Stimulated activated CD4-positive, alpha-beta T cell treated with anti-CD3 and anti-CD28 coated beads, Interleukin-15, amount 100 ng/mL, for 48 hours (primary cell): Measurements from ENCODE around the gene MAGED2.
A peak's percentile ranks its signal among the peaks of the same experiment; 100 is the strongest.
"Not testable (repeated sequence)": the region's sequence is repeated elsewhere in the genome, so short reads cannot be mapped to it uniquely, and the experiment has no call there.

ENCODE experiments used
- DNase-seq, 2 donors: peaks; one replicate each; pipeline ENCODE4 v3.0.0-alpha.2; 2020; ENCODE audit warnings: low read depth in 2 of 2

The MAGED2 gene, protein sequence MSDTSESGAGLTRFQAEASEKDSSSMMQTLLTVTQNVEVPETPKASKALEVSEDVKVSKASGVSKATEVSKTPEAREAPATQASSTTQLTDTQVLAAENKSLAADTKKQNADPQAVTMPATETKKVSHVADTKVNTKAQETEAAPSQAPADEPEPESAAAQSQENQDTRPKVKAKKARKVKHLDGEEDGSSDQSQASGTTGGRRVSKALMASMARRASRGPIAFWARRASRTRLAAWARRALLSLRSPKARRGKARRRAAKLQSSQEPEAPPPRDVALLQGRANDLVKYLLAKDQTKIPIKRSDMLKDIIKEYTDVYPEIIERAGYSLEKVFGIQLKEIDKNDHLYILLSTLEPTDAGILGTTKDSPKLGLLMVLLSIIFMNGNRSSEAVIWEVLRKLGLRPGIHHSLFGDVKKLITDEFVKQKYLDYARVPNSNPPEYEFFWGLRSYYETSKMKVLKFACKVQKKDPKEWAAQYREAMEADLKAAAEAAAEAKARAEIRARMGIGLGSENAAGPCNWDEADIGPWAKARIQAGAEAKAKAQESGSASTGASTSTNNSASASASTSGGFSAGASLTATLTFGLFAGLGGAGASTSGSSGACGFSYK

DNA sequence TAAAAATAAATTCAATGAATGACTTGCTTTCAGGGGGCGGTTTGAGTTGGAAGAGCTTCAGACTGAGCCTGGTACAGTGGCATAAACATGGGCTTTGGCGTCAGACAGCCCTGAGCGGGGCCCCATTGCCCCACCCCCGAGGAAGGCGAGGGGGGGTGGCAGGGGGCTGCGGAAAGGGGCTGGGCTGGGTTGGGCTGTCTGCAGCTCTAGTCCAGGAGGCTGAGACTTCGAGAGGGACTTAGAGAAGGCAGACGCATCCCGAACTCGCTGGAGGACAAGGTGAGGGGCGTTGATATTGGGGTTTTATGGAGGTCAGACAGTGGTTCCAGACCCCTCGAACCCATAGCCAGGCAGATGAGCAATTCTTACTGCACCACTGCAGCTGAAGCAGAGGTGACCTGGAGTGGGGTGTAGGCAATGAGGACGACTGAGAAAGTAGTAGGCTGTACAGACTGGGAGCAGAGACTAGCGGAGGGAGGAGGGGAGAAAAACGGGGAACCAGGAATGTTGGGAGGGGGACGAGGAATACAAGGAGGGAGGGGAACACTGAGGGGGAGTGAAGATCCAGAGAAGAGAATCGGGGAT lies at the start of gene MAGED2:
TSS of gene MAGED2 (plus strand) at position 222 of the 585 bp plus-strand sequence. CDS start 1,587 bp downstream, outside the sequence.
- DNase-seq = no peak

GRCh38 chrX:54758114-54759055 lies 49.2 kb upstream of the MAGED2 start:
- no peak for DNase-seq

DNA sequence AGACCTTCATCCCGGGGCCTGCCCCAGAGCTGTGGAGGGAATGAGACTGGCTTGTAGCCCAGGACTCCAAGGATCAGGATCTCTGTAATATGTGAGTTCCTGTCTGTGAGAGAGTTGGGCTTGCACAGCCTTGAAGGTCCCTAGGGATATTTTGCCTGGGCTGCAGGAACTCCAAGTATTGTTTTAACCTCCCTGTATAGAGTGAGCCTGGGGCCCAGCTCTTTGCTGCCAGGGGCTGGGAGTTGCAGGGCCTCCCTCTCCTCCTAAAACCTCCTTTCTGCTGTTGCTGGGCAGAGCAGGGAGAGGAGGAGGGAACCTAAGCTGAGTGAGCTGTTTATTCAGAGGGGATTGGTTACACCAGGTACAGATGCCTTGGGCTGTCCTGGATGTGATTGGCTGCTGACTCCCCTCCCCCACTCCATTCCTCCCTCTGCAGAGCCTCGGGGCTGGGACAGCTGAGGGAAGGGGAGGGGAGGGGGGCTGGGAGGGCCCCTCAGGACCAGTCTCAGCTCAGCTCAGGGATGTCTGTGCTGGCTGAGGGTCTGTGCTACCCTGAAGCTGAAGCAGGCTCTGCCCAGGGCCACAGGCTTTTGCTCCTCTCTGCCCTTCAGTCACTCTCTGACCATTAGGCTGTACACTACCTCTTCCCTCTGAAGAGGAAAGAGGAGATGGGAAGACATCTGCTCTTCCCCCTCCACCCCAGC lies 33.0 kb upstream of the MAGED2 start:
- not testable (repeated sequence) for DNase-seq

DNA sequence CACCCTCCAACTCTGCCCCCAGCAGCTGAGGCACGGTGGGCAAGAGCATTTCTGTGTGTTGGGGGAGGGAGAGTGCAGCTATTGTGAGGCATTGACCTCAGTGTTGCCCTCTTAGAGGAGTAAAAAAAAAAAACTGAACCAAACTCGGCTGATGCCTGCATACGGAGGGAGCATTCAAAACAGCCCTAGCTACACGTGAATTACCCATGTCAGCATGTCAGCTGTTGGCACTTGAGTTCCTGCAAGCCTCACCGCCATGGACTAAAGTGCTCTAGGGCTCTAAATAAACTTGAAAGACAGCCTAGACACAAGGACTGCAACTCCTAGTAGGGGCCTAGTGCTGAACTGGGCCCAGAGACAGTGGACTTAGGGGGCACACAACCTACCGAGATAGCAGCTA lies 31.5 kb upstream of the MAGED2 start:
- DNase-seq = no peak

DNA sequence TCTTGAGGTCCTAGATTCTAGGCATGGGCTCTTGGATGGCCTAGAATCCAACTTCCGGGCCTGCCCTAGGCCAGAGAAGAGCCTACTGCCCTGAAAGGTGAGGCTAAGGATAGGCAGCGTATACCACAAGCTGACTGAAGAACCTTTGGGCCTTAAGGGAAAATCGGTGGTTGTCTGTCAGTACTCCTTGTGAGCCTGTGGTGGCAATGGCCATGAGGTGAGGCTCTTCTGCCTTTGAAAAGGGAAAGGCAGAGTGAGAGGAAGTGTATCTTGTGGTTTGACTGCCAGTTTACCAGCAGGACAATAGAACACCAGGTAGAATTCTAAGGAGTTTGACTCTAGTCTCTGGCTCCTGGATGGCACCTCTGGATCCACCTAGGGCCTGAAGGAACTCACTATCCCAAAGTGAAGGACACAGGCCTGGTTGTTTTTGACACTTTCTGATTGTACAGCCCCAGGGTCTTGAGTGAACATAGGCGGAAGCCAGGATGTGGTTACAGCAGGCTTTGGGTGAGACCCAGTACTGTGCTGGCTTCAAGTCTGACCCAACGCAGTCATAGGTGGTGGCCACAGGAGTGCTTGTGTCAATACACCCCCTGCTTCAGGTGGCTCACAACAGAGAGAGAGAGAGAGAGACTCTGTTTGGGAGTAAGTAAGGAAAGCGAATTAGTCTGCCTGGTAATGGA lies 30.4 kb upstream of the MAGED2 start:
- no peak for DNase-seq

GRCh38 chrX:54785901-54786300 lies 21.6 kb upstream of the MAGED2 start:
- no peak for DNase-seq

DNA sequence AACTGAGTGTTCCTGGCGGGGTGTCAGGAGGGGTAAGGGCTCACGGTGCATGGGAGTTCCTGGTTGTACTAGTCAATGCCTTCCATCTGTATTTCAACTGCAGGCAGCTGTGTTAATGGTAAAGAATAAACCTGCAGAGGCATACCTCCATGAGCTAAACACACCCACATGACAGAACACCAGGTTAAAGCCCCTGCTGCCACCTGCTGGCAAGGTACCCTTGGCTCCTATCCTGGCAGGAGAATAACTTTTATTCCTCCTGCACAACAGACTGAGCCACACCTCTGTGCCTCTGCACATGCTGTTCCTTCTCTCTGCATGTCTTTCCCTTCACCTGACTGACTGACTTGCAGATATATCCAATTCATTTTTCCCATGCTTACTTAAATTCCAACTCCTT lies 20.6 kb upstream of the MAGED2 start:
- peak in 1 of 2 donors; percentile 23 for DNase-seq

- no peak for DNase-seq
Measured at GRCh38 chrX:54788446-54788845, 19.1 kb upstream of the MAGED2 start.

GRCh38 chrX:54789405-54789804 lies 18.1 kb upstream of the MAGED2 start:
- DNase-seq = not testable (repeated sequence)

GRCh38 chrX:54794028-54794427 lies 13.5 kb upstream of the MAGED2 start:
- DNase-seq = no peak

DNA sequence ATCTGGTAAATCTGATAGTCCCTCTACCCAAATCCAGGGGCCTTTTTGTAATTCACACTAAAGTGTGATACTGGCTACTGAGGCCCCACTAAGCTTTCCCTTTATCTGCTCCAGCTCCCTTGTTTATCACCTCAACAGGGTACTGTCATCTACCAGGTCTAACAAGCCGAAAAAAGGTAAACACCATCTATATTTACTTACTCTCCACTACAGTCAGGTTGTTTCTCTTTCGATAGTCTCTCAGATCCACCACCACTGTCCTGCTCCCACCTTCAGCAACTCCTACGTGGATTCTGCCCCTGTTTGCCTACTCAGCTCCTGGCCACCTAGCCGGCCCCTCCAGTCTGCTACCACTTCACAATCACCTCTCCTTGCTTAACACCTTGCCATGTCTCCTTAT lies 12.8 kb upstream of the MAGED2 start:
- no peak for DNase-seq

DNA sequence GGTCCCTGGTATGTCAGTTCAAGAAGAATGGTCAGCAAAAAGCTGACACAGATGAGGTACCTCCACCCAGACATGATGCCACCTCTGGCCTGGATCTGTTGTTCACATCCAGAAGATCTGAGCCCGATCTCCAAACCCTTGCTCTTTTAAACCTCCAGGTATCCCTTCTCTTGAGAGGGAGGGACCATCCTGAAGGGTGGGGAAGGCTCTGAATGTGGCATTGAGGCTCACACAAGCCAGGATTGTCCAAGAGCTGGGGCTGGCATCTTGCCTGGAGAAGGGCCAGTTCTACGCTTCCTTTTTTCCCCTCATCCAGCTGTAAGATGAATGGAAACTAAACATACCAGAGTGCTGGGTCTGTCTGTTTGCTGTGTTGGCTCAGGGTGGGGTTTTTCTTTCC lies 9.4 kb upstream of the MAGED2 start, which contains the start of gene ITIH6:
TSS of gene ITIH6 (minus strand) at position 119 of the 400 bp plus-strand sequence. CDS start at position 74, 45 bp downstream.
- no peak for DNase-seq

- DNase-seq = no peak
Measured at GRCh38 chrX:54799046-54799445, 8.5 kb upstream of the MAGED2 start.

DNA sequence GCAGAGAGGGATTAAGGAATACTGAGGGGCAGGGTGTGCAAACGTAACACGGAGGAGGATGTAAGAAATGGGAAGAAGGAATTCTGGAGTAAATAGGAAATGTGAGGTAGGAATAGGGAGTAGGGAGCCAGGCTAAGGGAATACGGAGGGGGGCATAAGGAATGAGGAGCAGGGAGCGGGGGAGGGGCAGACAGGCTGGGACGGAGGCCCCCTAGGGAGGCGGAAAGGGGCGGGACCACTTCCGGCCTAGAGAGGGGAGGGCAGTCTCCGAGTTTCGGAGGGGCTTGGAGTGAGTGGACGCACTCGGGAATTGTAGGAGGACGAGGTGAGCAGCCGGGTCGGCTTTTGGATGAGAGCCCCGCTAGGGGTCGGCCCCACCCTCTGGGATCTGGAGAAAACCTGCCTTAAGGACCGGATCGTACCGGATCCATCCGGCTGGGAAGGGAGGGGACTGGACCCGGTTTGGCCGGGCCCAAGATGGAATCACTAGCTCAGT lies 612 bp downstream of the MAGED2 start:
- peak in 1 of 2 donors; percentile 15 for DNase-seq

DNA sequence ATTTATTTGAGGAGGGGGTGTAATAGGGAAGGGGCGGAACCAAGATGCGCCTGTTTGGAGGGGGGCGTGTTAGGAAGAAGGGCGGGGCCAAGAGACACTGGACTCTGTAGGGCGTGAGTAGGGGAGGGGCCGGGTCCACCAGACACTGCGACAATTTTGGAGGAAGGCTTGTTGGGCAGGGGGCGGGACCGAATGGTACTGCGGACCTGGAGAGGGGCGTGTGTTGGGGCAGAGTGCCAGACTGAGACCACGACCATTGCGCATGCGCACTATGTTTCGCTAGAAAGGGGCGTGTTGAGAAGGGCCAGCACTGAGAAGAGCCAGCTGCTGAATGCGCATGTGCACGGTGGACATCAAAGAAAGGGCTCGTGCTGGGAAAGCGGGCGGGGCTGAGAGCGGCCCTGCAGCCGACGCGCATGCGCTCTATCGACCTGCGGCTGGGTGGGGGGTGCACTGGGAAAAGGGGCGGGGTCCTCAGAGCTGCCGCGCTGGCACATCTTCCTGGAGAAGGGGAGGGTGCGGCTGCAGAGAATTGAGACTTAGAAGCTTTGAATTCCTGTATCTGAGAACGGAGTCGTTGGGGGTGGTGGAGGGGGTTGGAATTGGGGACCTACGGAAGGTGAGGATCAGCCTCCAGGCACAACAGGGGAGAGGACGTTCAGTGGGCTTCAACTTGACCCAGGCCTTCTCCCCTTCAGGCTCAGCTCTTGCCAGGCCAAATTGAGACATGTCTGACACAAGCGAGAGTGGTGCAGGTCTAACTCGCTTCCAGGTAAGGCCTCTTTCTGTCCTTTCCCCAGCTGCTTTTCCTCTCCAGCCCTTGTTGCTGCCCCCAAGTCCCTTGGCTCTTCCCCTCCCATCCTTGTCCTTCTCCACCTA lies 1.3 kb downstream of the MAGED2 start:
- peak; percentile 79 to 84 for DNase-seq

- DNase-seq = no peak
Measured at GRCh38 chrX:54810532-54810931, 3.0 kb downstream of the MAGED2 start.

DNA sequence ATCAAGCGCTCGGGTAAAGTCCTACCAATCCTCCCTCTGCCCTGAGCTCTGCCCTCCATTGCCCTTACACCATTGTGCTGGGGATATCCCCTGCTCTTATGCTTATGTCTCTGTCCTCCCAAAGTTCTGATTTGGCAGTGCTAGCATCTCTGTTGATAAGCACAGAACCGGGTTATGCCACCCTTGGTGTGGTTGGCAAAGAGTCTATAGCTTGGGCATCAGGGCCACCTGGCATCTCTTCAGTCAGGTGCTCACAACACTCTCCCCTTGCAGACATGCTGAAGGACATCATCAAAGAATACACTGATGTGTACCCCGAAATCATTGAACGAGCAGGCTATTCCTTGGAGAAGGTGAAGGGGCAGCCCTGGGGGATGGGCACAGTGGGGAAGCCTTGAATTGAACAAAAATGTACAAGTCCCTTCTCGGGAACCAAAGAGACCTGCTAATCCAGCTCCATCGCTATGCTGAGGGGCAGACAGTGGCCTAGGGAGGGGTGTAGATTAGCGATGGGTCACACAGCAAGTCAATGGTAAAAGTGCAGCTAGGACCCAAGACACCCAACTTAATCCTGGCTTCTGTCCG lies 3.8 kb downstream of the MAGED2 start:
- DNase-seq = no peak

- DNase-seq = no peak
Measured at GRCh38 chrX:54812306-54812705, 4.8 kb downstream of the MAGED2 start.
